GM18517 (cell line): ENCODE measurements around the gene ATP9A.
"Not testable (repeated sequence)": the region's sequence is repeated elsewhere in the genome, so short reads cannot be mapped to it uniquely, and the experiment has no call there.

Source experiments
- ATAC-seq: cut with Tn5 transposase; IDR thresholded peaks from one replicate; pipeline ENCODE4 v1.9.1; 2021; ENCODE audit warnings: mild to moderate bottlenecking, moderate library complexity; ENCODE audit not compliant: unreplicated experiment

The ATP9A gene

DNA sequence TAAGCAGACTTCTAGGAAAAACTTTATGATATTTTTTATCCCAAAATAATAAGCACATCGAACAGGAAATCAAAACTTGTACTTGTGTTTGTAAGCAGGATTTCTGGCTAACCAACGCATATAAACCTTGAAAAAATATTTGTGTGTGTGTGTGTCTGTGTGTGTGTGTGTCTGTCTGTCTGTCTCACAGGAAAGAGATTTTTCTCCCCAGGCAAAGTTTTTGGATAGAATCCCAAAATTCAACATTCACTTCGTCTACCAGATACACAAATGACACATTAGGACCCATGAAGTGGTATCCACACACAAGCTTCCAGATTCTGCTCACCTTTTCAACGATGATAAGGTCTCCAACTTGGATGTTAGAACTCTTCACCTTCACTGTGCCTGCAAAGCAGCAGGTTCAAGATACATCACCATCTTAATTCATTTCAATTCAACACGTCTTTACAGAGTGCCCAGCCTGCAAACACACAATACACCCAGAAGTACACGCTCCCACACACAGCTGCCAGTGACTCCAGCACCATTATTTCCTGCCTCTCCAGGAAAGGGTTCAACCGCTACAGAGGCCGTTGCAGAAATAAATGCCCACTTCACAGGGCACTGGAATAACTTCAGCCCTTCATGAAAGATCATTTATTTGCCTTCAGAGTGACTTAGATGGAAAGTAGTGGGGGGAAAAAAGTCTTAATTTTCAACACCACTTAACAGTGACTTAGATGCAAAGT is 70.9 kb downstream of the ATP9A start:
- ATAC-seq = no peak

DNA sequence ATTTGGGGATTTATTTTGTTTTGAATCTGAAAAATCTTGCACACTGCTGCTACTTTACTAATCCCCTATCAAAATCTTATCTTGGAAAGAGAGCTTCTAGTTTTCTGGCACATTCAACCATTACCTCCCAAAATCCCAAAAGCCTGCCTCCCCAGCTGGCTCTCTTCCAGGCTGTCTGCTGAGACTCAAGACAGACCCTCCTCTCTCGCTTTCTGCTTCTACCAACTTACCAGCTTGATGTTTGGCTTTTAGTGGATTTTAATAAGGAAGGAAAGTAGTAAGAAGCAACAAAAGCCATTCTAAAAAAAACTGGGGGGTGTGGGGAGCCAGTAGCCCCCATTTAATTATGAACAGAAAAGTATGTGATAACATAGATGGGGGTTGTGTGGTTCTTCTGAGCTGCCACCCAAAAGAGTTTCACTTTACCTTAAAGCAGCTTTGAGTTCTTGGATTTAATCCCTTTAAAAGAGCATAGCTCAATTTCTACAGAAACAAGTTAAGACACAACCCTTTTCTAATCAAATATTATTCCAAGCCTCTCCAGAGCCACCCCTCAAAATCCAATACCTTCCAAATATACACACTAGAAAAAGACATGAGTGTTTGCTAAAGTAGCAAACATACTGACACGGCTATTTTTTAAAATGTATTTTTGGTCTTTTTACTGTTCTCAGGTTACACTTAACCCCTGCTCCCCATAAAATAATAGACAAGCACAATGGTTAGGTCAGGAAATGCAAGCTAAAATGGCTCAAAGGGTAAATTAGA is 71.7 kb downstream of the ATP9A start:
- no peak for ATAC-seq

DNA sequence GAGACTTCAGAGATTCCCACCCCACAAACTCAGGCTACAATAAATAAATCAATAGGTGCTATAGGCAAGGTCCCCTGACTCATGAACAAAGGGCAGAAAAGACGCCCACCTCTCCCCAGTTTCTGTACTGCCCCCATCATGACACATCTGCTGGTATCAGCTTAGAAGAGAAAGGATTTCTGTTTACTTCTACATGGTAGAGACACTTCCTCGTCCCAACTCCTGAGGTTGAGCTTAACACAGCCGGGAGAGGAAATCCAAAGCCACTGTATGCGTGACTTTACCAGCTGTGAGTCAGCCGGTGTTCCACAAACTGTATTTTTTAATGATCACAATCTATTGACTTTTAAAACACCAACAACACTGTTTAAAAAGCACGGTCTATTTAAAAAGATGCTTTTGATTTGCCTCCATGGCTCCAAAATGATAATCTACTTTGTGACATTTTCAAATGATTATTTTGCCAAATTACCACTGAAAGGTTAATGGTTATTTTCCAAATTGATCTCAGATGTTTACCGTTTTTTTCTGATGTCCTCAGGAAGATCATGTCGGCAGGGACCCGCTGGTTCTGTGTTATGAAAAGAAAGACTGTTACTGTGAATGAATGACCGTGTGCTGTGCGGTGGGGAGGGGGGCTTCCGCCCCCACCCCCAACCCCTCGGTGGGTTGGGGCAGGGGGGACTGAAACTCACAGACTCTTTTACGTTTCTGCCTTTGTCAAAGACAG is 72.5 kb downstream of the ATP9A start:
- no peak for ATAC-seq

DNA sequence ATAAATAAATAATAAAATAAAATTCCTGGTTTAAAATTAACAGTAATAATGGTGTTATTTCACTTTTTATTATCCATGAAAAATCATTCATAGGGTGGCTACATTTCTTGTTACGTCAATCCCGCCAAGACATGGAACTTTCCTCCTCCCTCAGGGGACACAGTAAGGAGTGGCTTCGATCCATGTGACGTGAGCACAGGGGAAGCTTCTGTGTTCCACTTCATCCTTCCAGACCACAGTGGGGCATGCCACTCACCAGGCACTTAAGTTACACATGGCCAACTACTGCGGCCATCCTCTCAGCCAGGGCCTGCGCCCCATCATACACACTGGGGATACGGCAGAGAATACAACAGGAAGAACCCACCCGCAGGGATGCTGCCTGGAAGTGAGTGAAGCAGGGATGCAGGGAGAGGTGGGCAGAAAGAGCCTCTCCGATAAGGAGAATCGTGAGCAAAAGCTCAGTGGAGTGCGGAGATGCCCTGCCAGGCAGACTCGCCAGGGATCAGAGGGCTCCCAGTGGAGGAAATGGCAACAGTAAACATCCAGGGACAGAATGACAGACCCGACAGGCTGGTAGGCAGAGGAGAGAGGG is 75.3 kb downstream of the ATP9A start:
- ATAC-seq = no peak

DNA sequence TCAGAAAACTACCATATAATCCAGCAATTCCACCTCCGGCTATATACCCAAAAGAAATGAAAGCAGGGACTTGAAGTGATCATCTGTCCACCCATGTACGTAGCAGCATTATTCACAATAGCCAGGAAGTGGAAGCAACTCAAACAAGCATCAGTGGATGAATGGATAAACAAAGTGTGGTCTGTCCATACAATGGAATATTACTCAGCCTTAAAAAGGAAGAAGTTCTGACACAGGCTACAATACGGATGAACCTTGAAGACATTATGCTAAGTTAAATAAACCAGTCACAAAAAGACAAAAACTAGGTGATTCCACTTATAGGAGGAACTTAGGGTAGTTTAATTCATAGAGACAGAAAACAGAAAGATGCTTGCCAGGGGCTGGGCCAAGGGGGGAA is 76.5 kb downstream of the ATP9A start:
- no peak for ATAC-seq

DNA sequence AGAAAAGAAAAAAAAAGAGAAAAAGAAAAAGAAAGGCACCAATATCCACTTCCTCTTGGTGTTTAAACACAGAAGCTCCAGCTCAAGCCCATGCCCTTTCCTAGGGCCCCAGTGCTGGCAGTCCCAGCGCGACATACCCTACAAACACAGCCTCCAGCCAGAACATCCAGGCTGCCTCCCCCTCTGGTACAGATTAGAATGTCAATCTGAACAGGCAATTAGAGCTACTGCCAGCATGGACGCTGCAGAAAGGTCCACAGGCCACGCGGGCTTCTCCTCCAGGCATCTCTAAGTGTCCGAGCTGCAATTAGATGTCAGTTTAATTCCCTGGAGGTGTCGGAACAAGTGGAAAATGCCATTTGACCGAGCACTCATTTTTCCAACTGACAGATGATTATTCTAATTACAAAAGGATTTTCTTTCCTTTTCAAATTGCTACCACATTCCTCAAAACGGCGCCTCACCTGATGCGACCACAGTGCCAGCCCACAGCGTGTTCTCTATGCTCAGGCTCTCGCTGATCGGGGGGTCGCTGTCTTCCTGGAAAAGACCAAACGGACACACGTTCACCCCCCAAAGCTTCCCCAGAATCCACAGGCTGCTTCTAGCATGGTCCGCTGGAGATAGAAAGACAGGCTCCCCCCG is 79.5 kb downstream of the ATP9A start:
- no peak for ATAC-seq

DNA sequence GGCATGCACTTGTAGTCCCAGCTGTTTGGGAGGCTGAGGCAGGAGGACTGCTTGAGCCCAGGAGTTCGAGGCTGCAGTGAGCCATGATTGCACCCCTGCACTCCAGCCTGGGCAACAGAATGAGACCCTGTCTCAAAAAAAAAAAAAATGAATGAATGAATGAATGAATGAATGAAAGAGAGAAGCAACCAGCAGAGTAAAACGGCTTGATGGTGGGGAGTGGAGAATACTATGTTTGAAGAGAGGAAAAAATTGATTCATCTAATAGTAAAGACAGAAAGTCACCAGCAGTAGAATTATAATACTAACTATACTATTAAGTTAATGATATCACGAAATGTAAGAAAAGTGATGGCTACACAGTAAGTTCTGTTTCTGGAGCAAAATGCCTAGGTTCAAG is 80.6 kb downstream of the ATP9A start:
- ATAC-seq = no peak

DNA sequence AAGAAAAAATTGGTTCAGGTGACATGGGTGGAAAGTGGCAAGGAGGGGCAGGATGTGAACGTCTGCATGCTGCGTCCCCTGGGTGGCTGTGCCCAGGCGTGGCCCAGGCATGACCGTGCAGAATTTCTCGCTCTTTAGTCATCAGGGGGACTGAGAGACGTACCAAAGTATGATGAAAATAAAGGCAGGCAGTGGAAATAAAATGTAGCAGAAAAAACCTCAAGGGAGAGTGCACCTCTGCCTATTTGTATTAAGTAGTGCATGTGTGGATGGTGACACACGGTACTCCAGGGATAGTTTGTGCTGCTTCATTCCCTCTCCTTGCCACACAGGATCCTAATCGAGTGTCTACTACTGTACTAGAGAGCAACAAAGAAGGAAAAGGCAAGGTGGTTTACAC is 81.1 kb downstream of the ATP9A start:
- ATAC-seq = no peak

DNA sequence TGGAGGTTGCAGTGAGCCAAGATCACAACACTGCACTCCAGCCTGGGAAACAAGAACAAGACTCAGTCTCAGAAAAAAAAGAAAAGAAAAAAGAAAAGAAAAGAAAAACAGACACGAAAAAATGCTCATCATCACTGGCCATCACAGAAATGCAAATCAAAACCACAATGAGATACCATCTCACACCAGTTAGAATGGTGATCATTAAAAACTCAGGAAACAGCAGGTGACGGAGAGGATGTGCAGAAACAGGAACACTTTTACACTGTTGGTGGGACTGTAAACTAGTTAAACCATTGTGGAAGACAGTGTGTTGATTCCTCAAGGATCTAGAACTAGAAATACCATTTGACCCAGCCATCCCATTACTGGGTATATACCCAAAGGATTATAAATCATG is 82.7 kb downstream of the ATP9A start:
- not testable (repeated sequence) for ATAC-seq

DNA sequence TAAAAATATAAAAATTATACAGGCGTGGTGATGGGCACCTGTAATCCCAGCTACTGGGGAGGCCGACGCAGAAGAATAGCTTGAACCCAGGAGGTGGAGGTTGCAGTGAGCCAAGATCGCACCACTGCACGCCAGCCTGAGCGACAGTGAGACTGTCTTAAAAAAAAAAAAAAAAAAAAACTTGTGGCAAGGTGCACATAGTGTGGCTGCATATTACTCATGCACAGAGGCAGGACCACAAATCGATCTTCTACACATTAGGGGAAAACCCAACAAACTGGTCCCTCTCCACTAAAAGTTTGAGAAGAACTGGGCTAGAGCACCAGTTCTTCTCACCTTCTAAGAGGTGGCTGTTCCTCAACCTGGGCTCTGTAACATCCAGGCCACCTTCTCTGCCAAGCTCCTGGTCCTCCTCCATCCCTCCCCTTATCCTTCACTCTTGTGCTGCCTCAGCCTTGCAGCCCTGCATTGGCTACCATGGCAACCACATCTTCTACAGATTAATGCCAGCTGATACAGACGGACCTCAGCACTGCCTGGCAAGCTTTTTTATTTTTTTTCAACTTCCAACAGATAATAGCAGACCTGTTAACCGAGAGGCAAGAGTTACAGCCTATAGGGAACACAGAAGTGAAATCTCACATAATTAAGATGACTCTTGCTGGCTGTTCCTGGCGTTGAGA is 88.0 kb downstream of the ATP9A start:
- no peak for ATAC-seq

DNA sequence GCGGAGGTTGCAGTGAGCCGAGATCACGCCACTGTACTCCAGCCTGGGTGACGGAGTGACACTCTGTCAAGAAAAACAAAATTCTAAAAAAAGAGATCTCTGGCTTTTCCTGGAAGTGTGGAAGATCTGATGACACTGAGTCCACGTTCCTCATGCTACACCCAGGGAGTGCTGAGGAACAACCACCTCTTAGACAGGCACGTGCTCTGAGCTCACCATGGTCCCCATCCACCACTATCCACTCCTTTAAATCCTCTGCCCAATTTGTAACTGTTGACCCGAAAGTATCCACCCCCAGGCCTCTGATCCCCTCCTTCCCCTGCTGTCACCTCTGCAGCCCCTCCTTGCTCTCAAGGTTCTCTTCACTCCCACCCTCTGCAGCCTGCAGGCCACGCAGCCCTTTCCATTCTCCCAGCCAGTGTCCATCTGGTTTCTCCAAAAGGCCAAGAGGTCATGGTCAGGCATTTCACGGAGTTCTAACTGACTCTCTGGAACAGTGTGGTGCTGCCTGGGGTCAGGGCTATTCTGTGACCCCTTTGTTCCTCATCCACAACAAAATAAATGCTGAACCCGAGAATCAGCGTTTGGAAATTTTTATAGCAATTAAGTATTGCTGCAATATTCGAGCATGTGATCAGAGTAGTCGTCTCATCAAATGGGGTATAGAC is 88.8 kb downstream of the ATP9A start:
- no peak for ATAC-seq

DNA sequence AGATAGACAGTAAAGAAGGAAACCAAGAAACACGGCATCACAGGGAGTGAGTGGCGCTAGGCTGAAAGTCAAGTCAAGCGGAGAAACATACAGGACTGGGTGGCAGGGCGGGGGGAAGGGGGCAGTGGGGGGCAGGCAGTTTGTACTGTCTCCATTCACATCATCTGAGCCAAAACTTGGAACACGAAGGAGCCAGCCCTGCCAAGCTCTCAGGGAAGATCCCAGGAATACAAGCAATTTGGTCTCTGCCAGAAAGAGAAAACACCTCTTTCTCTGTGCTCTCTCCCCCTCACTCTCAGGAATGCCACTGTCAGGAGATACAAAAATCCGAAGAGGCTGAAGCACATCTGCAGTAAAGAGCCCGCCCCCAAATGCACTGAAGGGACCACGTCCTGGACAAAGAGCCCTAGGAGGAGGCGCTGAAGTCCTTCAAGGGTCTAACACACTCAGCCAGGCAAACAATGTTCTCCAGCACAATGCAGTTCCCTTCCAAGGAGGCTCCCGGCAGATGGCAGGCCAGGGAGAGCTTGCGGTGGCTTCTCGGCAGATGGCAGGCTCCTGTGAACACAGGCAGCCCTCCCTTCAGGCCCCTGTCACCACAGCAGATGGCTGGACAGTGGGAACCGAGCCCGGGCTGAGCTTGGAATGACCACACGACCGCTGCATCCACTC is 90.0 kb downstream of the ATP9A start:
- ATAC-seq = no peak

DNA sequence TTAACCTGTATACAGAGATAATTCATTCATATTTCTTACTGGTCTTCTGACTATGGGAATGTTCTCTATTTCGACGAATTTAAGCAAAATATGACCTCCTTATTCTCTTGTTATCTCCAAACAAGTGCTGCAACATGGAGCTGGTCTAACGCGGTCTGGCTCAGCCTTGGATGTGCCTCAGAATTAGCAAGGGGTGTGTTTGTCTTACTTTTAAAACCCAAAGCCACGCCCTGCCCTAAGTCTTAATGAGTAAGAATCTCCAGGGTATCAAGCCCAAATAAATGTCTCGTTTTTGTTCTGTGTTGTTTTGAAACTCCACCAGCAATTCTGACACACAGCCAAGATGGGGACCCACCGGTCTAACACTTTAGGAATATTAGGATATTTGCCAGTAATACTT is 99.2 kb downstream of the ATP9A start:
- no peak for ATAC-seq

DNA sequence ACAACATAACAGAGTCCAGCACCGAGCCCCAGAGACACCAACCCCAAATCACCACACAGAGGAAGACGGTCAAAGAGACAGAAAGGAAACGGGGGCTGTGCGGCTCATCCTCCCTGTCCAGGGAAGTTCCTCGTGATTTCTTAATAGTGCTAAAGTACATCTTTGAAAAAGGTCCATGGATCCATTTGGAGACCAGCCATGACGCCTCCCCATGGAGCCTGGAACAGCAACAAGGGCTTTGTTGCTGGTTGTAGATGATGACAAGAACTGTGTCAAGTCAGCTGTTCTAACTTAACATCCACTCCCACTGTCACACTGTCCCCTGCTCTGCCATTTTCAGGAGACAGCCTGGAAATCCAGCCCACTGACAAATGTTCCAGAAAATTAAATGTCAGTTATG is 99.7 kb downstream of the ATP9A start:
- ATAC-seq = no peak

DNA sequence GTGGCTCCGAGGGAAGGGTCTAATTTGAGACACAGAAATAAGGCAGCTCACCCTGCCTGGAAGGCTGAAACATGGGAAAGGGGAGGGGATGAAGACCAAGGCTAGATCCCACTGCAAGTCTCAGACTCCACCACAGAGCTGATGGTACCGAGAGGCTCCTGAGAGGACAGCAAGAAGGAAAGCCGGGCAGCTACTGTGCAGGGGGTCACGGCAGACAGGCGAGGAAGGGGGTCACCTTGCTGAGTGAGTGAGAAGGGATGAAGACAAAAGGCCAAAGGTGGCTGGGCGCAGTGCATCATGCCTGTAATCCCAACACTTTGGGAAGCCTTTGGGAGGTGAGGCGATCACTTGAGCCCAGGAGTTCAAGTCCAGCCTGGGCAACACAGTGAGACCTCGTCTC is 100.7 kb downstream of the ATP9A start:
- ATAC-seq = no peak

DNA sequence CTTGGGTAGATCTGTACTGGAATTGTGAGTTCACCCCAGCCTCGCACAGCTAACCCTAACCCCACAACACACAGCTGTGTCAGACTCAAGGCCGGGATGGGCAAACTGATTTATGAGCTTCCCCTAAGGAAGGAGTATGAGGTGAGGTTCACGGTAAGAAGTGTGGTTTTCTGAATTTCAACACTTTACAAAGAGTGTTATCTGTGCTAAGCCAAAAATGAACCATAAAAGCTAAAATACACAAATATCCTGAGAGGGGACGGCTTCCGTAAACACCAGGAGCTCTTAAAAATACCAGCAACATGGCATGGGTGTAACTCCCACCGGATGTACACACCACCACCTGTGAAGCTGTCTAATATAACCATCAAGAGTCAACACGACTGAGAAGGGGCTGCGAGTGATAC is 101.2 kb downstream of the ATP9A start:
- no peak for ATAC-seq

DNA sequence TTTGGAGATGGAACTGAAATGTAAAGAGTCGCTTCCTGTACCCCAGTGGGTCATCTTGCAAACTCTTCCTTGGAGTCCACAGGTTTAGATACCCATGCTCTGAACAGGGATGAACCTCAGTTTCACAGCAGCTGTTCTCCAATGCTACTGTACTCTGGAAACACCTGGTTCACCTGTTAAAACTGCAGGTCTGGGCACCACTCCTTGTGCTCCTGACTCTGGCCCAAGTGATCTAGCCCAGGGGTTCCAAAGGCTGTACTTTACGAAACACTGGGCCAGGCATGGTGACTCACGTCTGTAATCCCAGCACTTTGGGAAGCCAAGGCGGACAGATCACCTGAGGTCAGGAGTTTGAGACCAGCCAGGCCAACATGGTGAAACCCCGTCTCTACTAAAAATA is 102.1 kb downstream of the ATP9A start:
- ATAC-seq = no peak

DNA sequence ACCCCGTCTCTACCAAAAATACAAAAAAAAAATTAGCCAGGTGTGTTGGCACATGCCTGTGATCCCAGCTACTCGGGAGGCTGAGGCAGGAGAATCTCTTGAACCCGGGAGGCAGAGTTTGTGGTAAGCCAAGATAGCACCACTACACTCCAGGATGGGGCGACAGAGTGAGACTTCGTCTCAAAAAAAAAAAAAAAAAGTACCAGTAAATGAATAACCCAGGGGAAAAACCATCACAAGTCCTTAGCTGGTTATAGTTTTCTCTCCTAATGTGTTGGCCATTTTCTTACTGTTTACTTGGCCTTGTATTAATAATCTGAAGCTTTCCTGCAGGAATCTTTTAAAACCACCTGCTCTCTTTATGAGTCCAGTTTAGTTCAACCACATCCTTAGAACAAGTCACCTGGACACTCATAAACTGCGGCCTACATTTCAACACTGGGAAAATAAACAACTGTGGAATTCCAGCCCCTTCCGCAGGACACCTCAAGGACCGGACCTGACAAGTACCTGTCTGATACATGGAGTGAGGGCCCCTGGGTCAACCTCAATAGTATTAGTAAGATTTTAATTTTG is 102.6 kb downstream of the ATP9A start:
- ATAC-seq = no peak

DNA sequence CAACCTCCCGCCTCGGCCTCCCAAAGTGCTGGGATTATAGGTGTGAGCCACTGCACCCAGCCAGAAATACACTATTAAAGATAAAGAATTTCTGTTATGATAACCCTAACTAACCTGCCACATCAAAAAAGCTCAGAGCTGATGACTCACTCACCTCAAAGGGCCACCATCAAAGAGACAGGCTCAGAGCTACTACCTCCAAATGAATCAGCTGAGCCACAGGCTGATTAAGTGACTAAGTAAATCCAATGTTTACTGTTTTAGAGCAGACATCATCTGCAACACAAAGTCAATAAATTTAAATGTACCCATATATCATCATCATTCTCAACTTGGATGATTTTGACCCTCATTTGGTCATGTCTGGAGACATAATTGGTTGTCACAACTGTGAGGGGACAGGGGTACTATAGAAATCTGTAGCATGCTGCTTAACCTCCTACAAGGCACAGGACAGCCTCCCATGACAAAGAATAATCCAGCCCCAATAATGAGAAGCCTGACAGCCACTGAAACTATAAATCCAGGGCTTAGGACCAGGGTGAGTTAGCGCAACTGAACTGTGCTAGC is 106.5 kb downstream of the ATP9A start:
- no peak for ATAC-seq
